CD4-positive, CD25-positive, alpha-beta regulatory T cell (primary cell): Measurements from ENCODE around the gene MAL. TPM values are rescaled to one million over a fixed set of nuclear protein-coding genes. Genes with fewer than 3 reads are reported as not detected.

Experiments
- ATAC-seq, 2 donors: fragments of 150-1000 bp; cut with Tn5 transposase; one replicate each; pipeline ENCODE4 v1.10.0; 2021; ENCODE audit warnings: low read depth in 2 of 2, moderate number of reproducible peaks in 2 of 2, moderate library complexity in 1 of 2
- DNase-seq, 3 donors: peaks; one replicate each; pipeline versions ENCODE4 v3.0.0 to v3.0.0-alpha.2; 2012 to 2022; ENCODE audit warnings: mixed read lengths in 1 of 3
- H3K27ac ChIP-seq: one replicate; pipeline ENCODE4 v1.7.0; 2013; ENCODE audit warnings: mild to moderate bottlenecking, low read length; ENCODE audit not compliant: insufficient read depth, poor library complexity, severe bottlenecking
- H3K27me3 ChIP-seq: one replicate; pipeline ENCODE4 v1.7.0; 2013; ENCODE audit warnings: low read length; ENCODE audit not compliant: control insufficient read depth, insufficient read depth
- H3K36me3 ChIP-seq: one replicate; pipeline ENCODE4 v1.7.0; 2013; ENCODE audit warnings: mild to moderate bottlenecking, low read length, moderate library complexity; ENCODE audit not compliant: control insufficient read depth, insufficient read depth
- H3K4me1 ChIP-seq: 2 replicates; pipeline ENCODE4 v1.7.0; 2013; ENCODE audit warnings: mild to moderate bottlenecking, low read length; ENCODE audit not compliant: insufficient read depth, control insufficient read depth, poor library complexity, severe bottlenecking
- H3K4me3 ChIP-seq: one replicate; pipeline ENCODE4 v1.7.0; 2013; ENCODE audit warnings: low read depth, mild to moderate bottlenecking, low read length, moderate library complexity
- H3K9me3 ChIP-seq, 2 experiments: 1 replicate in 1 of 2; 2 replicates in 1 of 2; pipeline ENCODE4 v1.7.0; 2013; ENCODE audit warnings: low read length in 2 of 2, mild to moderate bottlenecking in 1 of 2, moderate library complexity in 1 of 2; ENCODE audit not compliant: control insufficient read depth in 2 of 2
- H3K27ac Mint-ChIP-seq, 3 donors: one replicate each; pipeline ENCODE4 v1.8.0; 2020 to 2022; ENCODE audit warnings: mild to moderate bottlenecking in 3 of 3, mixed read lengths in 3 of 3, moderate library complexity in 2 of 3
- H3K27me3 Mint-ChIP-seq: one replicate; pipeline ENCODE4 v1.8.0; 2022; ENCODE audit warnings: mild to moderate bottlenecking, mixed read lengths
- H3K36me3 Mint-ChIP-seq: one replicate; pipeline ENCODE4 v1.8.0; 2020; ENCODE audit warnings: mixed read lengths
- H3K4me1 Mint-ChIP-seq, 4 donors: one replicate each; pipeline ENCODE4 v1.8.0; 2020 to 2022; ENCODE audit warnings: mixed read lengths in 4 of 4, mild to moderate bottlenecking in 1 of 4
- H3K4me3 Mint-ChIP-seq, 4 donors: one replicate each; pipeline ENCODE4 v1.8.0; 2020 to 2022; ENCODE audit warnings: mild to moderate bottlenecking in 4 of 4, mixed read lengths in 4 of 4, moderate library complexity in 3 of 4
- H3K9me3 Mint-ChIP-seq, 7 donors: one replicate each; pipeline ENCODE4 v1.8.0; 2020 to 2022; ENCODE audit warnings: mixed read lengths in 7 of 7, mild to moderate bottlenecking in 3 of 7, moderate library complexity in 2 of 7
- polyA plus RNA-seq, 4 donors: library from polyadenylated mRNA; unstranded; fragments of 300-500 nt; fragmentation: Illumina TruSeq; gene quantifications; one replicate each; pipeline ENCODE4 v1.2.3, GENCODE V29; 2021
- total RNA-seq: library from RNA; stranded (reverse); gene quantifications from one replicate; pipeline ENCODE4 v1.2.3, GENCODE V29; 2022

Gene MAL
- total and polyA plus RNA-seq, 5 donors from 2014 or later = 130 to 263 (median 191) TPM

GRCh38 chr2:94994063-94994913 lies 31.2 kb upstream of the MAL start:
- ATAC-seq (peak in 1 of 2 donors; percentile 19), DNase-seq (no peak)
- no peaks in the 10 kb centered on the region for H3K36me3 Mint-ChIP-seq
- H3K36me3 ChIP-seq = no peaks in the 10 kb centered on the region
- H3K27ac ChIP-seq = no peak overlapping the region
- no peaks in the 10 kb centered on the region for H3K9me3 ChIP-seq
- no peaks in the 10 kb centered on the region for H3K9me3 Mint-ChIP-seq
- no peak overlapping the region for H3K4me3 ChIP-seq
- H3K4me1 Mint-ChIP-seq = peaks cover 0 to 4% (median 0%) of the 10 kb centered on the region in 4 donors
- peak overlapping the region in 1 of 3 donors; percentile 49 for H3K27ac Mint-ChIP-seq
- H3K27me3 ChIP-seq = no peaks in the 10 kb centered on the region
- H3K27me3 Mint-ChIP-seq = peaks cover 5% of the 10 kb centered on the region
- H3K4me1 ChIP-seq = no peaks in the 10 kb centered on the region
- no peak overlapping the region for H3K4me3 Mint-ChIP-seq

GRCh38 chr2:94994914-94995552 lies 30.5 kb upstream of the MAL start:
- Mint-ChIP-seq H3K27ac (peak overlapping the region in 1 of 3 donors; percentile 49), H3K9me3 (no peaks in the 10 kb centered on the region), H3K4me3 (no peak overlapping the region), H3K4me1 (peaks cover 0 to 4% (median 0%) of the 10 kb centered on the region in 4 donors), H3K27me3 (peaks cover 5% of the 10 kb centered on the region), H3K36me3 (no peaks in the 10 kb centered on the region)
- H3K27ac ChIP-seq = no peak overlapping the region
- H3K27me3 ChIP-seq = no peaks in the 10 kb centered on the region
- no peak overlapping the region for H3K4me3 ChIP-seq
- no peak for DNase-seq
- H3K4me1 ChIP-seq = no peaks in the 10 kb centered on the region
- ATAC-seq = no peak
- no peaks in the 10 kb centered on the region for H3K36me3 ChIP-seq
- no peaks in the 10 kb centered on the region for H3K9me3 ChIP-seq

GRCh38 chr2:94995553-94996304 lies 29.8 kb upstream of the MAL start:
- ATAC-seq = no peak
- peaks cover 5% of the 10 kb centered on the region for H3K27me3 Mint-ChIP-seq

GRCh38 chr2:94996305-94997100 lies 29.0 kb upstream of the MAL start:
- H3K27me3 Mint-ChIP-seq = peaks cover 5% of the 10 kb centered on the region
- ATAC-seq (no peak), DNase-seq (no peak)
- H3K27me3 ChIP-seq = no peaks in the 10 kb centered on the region
- peaks cover 0 to 4% (median 0%) of the 10 kb centered on the region in 4 donors for H3K4me1 Mint-ChIP-seq
- H3K4me1 ChIP-seq = no peaks in the 10 kb centered on the region
- H3K4me3 Mint-ChIP-seq = no peak overlapping the region
- no peaks in the 10 kb centered on the region for H3K36me3 Mint-ChIP-seq
- H3K27ac ChIP-seq = no peak overlapping the region
- no peaks in the 10 kb centered on the region for H3K9me3 ChIP-seq
- no peak overlapping the region for H3K27ac Mint-ChIP-seq
- H3K36me3 ChIP-seq = no peaks in the 10 kb centered on the region
- H3K9me3 Mint-ChIP-seq = no peaks in the 10 kb centered on the region
- no peak overlapping the region for H3K4me3 ChIP-seq

More at GRCh38 chr2:94995553-94996304, 29.8 kb upstream of the MAL start:
- no peak overlapping the region for H3K27ac Mint-ChIP-seq
- H3K36me3 Mint-ChIP-seq = no peaks in the 10 kb centered on the region
- Histone ChIP-seq H3K27me3 (no peaks in the 10 kb centered on the region), H3K36me3 (no peaks in the 10 kb centered on the region), H3K27ac (no peak overlapping the region), H3K4me3 (no peak overlapping the region), H3K4me1 (no peaks in the 10 kb centered on the region), H3K9me3 (no peaks in the 10 kb centered on the region)
- H3K9me3 Mint-ChIP-seq = no peaks in the 10 kb centered on the region
- peaks cover 0 to 4% (median 0%) of the 10 kb centered on the region in 4 donors for H3K4me1 Mint-ChIP-seq
- DNase-seq = no peak
- no peak overlapping the region for H3K4me3 Mint-ChIP-seq

- H3K4me3 Mint-ChIP-seq = no peak overlapping the region
- DNase-seq = no peak
- no peak overlapping the region for H3K27ac ChIP-seq
These were observed 27.3 kb upstream of the MAL start for GRCh38 chr2:94997981-94998930.

GRCh38 chr2:94999431-94999883 lies 26.1 kb upstream of the MAL start:
- Mint-ChIP-seq H3K36me3 (peaks cover 3% of the 10 kb centered on the region), H3K9me3 (no peaks in the 10 kb centered on the region), H3K4me3 (no peak overlapping the region), H3K4me1 (peaks cover 0 to 6% (median under 1%) of the 10 kb centered on the region in 4 donors), H3K27ac (no peak overlapping the region), H3K27me3 (peaks cover 4% of the 10 kb centered on the region)
- Histone ChIP-seq H3K4me3 (no peak overlapping the region), H3K4me1 (no peaks in the 10 kb centered on the region), H3K27ac (no peak overlapping the region), H3K36me3 (no peaks in the 10 kb centered on the region), H3K9me3 (no peaks in the 10 kb centered on the region), H3K27me3 (no peaks in the 10 kb centered on the region)
- DNase-seq (no peak), ATAC-seq (no peak)

More at GRCh38 chr2:94997981-94998930, 27.3 kb upstream of the MAL start:
- no peaks in the 10 kb centered on the region for H3K9me3 ChIP-seq
- no peaks in the 10 kb centered on the region for H3K36me3 ChIP-seq
- H3K4me1 ChIP-seq = no peaks in the 10 kb centered on the region
- H3K4me3 ChIP-seq = no peak overlapping the region
- H3K27me3 Mint-ChIP-seq = peaks cover 2% of the 10 kb centered on the region
- no peaks in the 10 kb centered on the region for H3K27me3 ChIP-seq
- no peaks in the 10 kb centered on the region for H3K9me3 Mint-ChIP-seq
- H3K27ac Mint-ChIP-seq = no peak overlapping the region
- ATAC-seq = no peak
- H3K36me3 Mint-ChIP-seq = peaks cover 3% of the 10 kb centered on the region
- H3K4me1 Mint-ChIP-seq = peaks cover 0 to 4% (median 0%) of the 10 kb centered on the region in 4 donors
